NCI-H524 treated with DMSO at 0.1 percent for 48 hours (cell line): Measurements from ENCODE around the gene GPR55.
"Not testable (repeated sequence)": the region's sequence is repeated elsewhere in the genome, so short reads cannot be mapped to it uniquely, and the experiment has no call there.

Experiments used
- DNase-seq: peaks from one replicate; lab custom pipeline; 2025; lab: John Stamatoyannopoulos, UW

GPR55 gene

GRCh38 chr2:230950874-230951339 lies 25.9 kb upstream of the GPR55 start:
- no peak for DNase-seq

GRCh38 chr2:230949966-230950873 lies 25.2 kb upstream of the GPR55 start:
- no peak for DNase-seq

GRCh38 chr2:230947908-230948365 lies 22.9 kb upstream of the GPR55 start:
- DNase-seq = no peak

- no peak for DNase-seq
Measured at GRCh38 chr2:230947235-230947576, 22.2 kb upstream of the GPR55 start.

GRCh38 chr2:230946429-230947234 lies 21.6 kb upstream of the GPR55 start:
- DNase-seq = no peak

- no peak for DNase-seq
Measured at GRCh38 chr2:230944757-230945372, 19.8 kb upstream of the GPR55 start.

GRCh38 chr2:230944123-230944653 lies 19.1 kb upstream of the GPR55 start:
- DNase-seq = no peak

- no peak for DNase-seq
Measured at GRCh38 chr2:230942920-230943896, 18.2 kb upstream of the GPR55 start.

GRCh38 chr2:230942371-230942770 lies 17.3 kb upstream of the GPR55 start:
- no peak for DNase-seq

- DNase-seq = no peak
Measured at GRCh38 chr2:230941202-230942180, 16.4 kb upstream of the GPR55 start.

GRCh38 chr2:230940471-230940815 lies 15.4 kb upstream of the GPR55 start:
- no peak for DNase-seq

GRCh38 chr2:230939691-230940470 lies 14.8 kb upstream of the GPR55 start:
- DNase-seq = no peak

GRCh38 chr2:230939066-230939591 lies 14.1 kb upstream of the GPR55 start:
- no peak for DNase-seq

- no peak for DNase-seq
Measured at GRCh38 chr2:230938516-230939065, 13.5 kb upstream of the GPR55 start.

- DNase-seq = no peak
Measured at GRCh38 chr2:230938098-230938497, 13.1 kb upstream of the GPR55 start.

- no peak for DNase-seq
Measured at GRCh38 chr2:230937362-230937761, 12.3 kb upstream of the GPR55 start.

GRCh38 chr2:230936243-230936642 lies 11.2 kb upstream of the GPR55 start:
- not testable (repeated sequence) for DNase-seq

- DNase-seq = no peak
Measured at GRCh38 chr2:230935130-230935430, 10.0 kb upstream of the GPR55 start.
